HG03097 (cell line): Measurements from ENCODE around the gene STK26.
"Not testable (repeated sequence)": the region's sequence is repeated elsewhere in the genome, so short reads cannot be mapped to it uniquely, and the experiment has no call there.

Experiments used
- ATAC-seq: cut with Tn5 transposase; IDR thresholded peaks from one replicate; pipeline ENCODE4 v1.9.1; 2021; ENCODE audit not compliant: unreplicated experiment, low FRiP score

STK26 gene

DNA sequence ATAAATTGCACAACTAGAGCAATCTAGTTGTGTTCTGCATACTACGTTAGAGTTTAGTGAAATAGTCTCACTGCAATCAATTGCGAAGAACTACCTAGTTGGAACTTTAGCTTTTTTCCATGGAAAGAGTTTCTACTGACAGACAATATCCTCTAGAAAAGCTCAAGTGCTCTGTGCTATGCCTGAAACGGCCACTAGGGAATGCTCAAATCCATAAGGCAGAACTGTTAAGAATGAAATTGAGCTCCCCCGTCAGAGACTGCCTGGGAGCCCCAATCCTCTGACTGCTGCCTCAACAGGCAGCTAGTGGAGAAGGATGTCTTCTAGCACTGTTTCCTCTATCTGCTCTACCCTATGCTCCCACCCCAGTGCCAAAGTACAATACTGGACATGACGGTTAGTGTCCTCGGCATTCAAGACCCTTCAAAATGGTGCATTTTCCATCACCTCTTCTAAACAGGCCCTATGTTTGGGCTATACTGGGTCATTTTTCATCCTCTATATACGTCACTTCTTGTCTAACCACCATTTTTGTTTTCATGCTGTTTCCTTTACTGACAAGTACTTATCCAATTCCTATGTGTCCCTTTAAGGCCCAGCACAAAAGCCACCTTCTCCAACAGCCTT is 69.5 kb downstream of the STK26 start:
- ATAC-seq: peak; percentile 74

DNA sequence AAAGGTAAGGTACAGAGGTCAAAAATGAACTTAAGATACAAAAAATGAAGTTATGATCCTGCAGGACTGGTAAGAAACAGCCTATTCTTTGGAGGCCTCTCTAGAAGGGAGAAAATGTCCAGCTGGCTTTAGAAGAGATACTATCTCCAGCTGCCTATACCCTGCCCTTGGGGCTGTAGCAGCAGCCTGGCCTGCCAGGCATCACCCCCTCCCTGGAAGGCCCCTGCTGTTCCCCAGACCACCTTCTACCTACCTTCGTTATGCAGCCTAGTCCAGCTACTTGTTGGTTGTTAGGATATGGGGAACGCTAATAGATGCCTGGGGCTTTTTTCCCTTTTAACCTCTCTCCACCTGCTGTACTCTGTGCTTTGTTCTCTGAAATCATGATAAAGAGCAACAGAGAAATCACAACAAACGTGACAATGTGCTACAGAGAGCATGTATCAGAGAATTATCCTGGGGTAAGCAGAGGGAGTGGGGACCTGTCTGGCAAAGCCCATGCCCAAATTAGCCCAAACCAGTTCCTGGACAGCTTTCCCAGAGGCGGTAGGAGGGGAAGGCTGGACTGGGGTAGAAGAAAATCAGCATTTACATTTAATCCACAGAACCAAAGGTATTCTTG is 70.2 kb downstream of the STK26 start:
- no peak for ATAC-seq

DNA sequence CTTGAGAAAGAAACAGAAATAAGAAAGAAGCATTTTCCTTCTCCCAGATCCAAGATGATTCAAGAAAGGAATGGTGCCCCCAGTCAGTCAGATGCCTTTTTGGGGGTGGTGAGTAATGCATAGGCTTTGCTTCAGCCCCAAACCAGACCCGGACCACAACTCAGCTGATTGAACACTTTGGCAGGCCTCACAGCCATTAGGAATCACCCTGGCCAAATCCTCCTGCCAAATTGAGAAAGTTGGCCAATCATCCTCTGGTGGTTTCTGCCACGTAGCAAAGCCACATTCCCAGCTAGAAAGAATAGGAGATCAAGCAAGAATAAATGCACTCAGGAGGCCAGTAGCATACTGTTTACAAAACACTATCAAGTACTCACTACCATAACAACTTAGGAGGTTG is 71.1 kb downstream of the STK26 start:
- no peak for ATAC-seq

DNA sequence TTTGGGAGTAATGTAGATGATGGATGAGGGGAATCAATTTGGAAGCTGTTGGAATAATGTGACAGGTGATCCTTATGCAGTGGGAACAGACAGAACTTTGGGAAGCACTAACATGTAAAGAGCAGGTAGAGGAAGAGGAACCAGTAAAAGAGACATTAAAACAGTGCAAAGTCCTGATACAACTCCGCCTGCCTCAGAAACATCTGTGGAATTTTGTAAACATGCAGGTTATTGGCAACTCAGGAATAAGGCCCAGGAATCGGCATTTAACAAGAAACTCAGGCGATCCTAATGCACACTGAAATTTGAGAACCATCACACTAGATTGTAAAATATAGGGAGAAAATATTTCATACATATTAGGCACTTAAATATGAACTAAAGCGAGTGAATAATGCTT is 75.6 kb downstream of the STK26 start:
- not testable (repeated sequence) for ATAC-seq

DNA sequence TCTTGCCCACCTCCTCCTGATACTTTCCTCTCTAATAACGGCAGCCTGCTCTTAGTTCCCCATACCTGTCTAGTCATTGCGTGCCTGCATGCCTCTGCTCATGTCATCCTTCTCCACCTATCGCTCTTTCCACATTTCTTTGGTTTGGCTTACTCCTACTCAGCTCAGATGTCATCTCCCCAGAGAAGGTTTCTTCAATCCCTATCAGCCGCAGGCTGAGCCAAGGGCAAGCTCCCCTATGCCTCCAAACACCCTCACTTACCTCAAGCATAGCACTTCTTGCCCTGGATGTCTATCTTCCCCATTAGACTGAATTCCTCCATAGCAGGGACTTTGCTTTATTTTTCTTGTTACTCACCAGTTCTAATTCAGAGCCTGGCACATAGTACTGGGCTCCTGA is 78.1 kb downstream of the STK26 start:
- no peak for ATAC-seq

DNA sequence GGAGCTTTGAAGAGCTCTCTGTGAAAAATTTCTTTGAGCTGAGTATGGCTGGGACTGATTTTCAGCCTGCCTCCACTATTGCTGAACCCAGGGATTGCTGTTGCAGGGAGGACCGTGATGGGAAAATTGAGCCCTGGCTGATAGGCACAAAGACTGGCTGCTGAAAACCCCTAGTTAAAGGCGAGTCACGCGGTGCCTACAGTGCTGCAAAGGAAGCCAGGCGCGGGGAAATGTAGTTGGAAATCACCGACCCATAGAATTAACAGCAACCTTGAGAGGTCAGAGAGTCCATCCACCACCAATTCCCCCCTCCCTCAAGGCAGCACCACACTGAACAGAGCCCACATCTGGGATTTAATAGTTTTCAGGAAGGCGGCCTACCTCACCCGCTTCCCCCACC is 78.7 kb downstream of the STK26 start:
- ATAC-seq: no peak

DNA sequence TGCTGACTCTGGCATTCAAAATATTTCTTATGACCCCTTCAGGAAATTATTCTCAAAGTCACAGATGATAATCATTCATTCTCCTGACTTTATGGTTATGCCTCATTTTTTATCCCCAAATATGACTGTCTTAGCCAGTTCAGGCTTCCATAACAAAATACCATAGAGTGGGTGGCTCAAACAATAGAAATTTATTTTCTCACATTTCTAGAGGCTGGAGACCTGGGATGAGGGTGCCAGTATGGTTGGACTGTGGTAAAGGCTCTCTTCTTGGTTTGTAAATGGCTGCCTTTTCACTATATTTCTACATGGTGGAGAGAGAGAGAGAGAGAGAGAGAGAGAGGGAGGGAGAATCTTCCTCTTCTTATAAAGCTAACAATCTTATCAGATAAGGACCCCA is 84.2 kb downstream of the STK26 start:
- ATAC-seq: no peak

DNA sequence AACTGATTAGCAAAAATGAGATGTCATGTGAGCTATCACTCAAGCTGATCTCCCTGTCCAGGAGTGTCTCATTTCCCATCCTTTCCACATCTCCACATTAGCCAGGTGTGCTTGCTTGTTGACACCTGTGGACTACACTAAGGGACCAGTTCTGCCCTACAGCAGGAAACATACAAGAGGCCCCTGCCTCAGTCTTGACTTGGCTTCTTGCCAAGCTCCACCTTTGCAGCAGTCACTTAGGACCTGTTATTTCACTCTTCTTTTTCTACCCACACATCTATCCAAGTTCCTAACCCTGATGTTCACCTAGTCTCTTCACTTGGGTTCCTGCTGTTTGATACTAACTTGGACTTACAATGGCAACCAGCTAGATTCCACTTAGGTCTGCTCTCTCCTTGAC is 91.5 kb downstream of the STK26 start:
- no peak for ATAC-seq

DNA sequence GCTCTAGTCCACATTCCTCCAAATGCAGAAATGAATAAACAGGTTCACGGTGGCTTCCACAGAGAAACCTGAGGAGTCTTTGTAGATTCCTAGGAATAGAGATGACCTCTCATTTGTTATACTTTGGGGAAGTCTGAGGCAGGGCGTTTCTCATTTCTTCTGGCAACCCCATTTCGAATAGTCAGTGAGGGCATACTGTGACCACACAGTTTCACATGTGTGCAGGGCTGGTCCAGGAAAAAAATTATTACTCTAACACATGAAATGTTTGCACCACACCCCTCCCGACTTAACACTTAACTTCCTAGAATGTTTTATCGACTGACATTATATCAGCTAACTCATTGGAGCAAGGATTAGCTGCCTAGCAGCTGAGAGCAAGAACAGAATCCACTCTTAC is 92.7 kb downstream of the STK26 start:
- no peak for ATAC-seq

DNA sequence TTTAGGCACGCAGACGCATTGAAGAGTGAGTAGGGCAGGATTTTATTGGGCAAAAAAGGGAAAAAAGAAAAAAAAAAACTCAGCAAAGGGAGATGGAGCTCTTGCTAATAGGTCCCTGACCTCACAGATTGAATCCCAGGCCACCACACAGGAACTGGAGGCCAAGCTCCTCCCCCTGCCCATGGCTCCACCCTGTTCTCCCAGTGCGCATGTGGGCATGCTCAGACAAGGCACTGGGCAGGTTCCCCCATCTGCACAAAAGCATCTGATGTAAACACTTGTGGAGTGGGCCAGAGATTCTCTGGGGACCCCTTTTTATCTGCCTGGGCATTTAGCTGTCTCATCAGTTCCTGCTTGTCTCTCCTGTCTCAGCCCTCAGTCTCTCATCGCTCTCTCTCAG is 95.3 kb downstream of the STK26 start:
- no peak for ATAC-seq

DNA sequence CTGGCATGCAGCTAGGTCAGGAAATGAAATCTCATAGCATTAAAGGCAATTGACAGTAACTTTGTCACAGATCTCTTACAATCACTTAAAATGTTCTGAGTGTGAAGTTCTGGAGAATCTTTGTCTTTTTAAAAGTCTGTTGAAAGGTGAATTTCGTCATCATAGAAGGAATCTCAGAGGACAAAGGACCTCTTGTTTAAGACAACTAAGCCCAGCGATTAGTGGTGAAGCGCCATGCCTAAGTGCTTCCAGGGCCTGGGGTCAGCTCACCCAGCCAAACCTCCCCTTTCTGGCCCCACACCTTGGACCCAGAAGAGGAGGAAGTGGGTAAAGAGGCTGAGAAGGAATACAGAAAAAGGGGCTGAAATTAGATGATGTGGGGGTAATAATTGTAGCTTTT is 96.2 kb downstream of the STK26 start:
- no peak for ATAC-seq

DNA sequence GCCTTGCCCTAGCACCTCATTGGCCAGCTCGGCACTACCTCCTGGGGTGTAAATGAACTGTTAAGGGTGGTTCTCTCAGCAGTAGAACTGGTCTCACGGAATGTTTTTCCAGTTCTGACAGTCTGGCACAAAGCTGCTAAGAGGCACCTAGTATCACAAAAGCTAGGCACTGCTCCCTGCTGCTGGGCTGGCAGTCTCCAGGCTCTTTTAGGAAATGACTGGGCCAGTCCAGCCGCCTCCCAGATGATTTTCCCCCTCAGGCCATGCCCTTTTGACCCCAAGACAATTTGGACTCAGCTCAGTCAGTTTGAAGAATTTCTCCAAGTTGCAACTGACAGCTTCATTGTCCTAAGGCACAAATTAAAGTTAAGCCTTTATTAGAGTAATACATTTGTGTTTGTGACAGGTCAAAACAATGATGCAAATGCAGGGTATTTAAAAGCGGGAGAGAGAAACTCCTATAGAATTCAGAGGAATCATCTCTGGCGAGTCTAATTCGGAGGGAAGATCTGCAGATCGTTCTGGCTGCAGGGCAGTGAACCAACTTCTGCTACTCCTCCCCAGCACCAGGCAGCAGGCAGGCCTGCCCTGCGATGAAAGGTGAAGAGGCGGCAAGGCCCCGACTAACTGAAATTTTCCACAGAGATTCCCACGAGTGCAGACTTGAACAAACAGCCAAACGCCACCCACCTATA is 96.9 kb downstream of the STK26 start:
- ATAC-seq: no peak

DNA sequence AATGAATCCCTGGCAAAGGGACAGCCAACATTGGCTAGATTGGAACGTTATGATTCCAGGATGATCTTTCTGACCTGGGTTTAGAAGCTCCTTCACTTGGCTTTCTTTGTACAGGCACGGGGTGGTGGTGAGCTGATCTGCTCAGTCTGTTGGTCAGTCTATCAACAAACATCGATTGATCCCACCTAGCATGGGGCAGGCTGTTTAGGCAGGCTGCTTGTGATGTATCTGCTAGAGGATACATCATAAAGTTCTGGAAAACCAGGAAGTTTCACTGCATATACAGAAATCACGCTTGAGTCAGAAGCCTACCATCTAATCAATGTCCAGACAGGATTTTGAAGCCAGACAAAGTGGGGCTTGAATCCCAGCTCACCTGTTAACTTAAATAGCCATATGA is 97.8 kb downstream of the STK26 start:
- no peak for ATAC-seq
